C1 segment of cervical spinal cord (tissue), 14 donors: Measurements from ENCODE around the gene HSPA12A.
A peak's percentile ranks its signal among the peaks of the same experiment; 100 is the strongest.
"Not testable (repeated sequence)": the region's sequence is repeated elsewhere in the genome, so short reads cannot be mapped to it uniquely, and the experiment has no call there.

Experiments
- DNase-seq, 14 donors: peaks; one replicate each; lab custom pipeline; 2025; lab: John Stamatoyannopoulos, UW

HSPA12A gene

DNA sequence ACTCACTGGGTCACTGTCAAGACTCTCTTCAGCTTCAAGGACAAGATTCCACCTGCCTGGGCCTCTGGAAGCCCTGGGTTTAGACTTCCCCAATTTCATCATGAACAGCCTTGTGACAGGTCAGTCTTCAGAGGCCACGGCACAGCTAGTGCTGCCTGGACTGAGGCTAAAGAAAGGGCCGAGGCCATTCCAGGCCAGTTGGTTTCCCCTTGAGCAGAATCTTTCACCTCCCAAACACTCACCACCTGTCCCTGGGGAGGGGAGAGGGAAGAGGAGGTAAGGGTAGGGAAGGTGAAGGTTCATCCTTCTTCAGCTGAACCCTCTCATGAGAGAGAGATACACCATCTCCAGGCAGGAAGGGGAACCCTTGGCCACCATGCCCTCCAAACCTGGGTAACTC, 24.3 kb downstream of the HSPA12A start:
- DNase-seq = no peak

DNA sequence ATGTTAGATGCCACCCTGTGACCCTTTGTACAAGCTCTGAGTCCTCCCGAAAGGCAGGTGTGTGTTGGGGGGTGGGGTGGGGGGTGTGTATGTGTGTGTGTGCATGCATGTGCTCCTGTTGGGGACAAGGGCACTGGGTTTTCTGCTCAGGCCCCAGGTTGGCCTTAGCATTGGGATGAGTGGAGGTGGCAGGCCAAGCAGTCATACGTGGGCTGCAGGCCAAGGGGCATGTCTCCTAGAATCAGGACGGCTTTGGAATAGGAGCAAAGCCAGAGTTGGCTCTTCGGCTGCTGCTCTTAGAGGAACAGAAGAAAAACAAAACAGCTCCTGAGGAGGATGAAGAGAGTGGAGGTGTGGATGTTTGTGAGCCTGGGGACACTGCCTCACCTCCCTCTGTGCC, 26.0 kb downstream of the HSPA12A start:
- no peak for DNase-seq

DNA sequence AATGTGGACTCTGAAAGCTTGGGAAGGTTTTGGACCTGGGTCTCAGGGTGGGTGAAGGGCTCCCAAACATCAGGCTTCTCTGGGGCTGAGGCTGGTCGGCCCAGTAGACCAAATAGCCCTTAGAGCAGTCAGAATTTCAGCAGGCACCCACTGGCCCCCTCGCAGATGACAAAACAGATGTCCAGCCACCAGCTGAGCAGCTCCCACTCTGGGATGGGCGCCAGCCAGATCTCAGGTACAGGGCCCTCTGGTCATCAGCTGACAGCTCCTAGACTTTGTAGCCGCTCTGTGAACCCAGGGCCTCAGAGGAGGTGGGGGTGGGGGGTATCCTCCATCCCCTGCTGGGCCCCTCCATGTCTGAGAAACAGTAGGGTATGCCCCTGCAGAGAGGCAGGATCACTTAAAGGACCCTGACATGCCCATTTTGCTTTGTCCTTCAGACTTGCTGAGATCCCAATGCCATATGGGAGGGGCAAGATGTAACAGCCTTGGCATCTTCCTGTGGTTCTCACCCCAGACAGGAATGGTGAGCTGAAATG, 26.5 kb downstream of the HSPA12A start:
- DNase-seq = no peak

DNA sequence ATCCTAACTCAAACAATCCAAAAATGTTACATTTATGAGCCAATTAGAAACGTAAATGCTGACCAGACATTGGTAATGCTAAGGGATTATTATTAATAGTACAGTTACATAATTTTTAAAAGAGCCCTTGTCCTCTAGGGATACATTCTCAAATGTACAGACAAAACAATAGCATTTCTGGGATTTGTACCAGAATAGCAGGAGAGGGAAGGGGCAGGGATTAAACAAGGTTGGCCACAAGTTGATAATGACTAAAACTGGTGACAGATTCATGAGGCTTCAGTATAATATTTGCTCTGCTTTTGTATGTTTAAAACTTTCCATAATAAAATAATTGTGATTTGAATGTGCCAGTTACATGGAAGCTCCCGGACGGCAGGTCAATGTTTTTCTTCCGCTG, 27.0 kb downstream of the HSPA12A start:
- DNase-seq = no peak

DNA sequence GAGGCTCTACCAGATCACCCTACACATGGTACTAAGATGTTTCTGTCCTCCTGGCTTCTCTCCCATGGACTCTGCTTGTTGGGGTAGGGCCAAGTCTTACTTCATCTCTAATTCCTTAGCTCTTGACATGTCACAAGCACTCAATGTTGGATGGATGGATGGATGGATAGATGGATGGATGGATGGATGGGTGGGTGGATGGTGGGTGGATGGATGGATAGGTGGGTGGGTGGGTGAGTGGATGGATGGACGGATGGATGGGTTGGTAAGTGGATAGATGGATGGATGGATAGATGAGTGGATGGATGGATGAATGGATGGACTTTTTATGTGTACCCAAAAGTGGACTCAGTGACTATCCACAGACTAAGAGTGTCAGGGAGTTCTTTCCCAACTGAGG, 28.5 kb downstream of the HSPA12A start:
- DNase-seq = no peak

DNA sequence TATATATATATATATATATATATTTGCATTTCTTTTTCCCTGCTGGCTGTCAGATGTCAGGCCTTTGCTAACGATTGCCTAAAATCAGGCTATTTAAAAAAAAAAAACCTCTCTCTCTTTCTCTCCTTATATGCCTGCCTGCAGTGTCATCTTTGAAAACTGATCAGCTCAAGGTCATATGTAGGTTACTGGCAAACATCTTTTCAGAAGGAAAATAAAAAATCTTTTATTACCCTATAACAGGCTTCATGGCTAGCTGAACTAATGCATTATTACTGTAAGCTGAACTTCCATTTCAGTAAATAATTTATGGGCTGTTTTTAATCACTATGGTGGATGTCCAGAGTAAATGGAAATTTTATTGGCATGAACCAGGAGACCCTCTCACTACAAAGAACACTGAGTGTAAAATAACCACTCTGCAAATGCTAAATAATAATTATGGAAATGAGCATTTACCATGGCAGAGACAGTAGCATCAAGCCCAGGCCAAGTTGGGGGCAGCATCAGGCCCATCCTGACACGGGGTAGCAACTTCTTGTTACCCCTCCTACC, 29.3 kb downstream of the HSPA12A start:
- no peak for DNase-seq

DNA sequence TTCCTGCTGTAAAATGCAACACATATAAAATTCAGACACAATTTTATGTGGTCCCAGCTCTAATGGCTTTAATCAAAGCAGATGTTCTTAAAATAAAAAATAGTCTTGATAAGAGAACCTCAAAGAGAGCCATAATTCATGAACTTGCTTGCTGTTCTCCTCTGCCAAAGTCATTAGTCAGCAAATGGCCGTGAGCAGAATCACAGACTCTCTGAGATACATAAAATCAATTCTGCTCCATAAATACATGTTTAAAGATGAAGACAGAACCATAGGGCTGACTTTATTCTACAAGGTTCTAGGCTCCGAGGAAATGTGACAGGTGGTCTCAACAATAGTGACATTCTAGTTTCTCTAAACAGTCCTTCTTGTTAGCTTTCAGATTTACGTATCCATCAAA, 29.8 kb downstream of the HSPA12A start:
- no peak for DNase-seq

DNA sequence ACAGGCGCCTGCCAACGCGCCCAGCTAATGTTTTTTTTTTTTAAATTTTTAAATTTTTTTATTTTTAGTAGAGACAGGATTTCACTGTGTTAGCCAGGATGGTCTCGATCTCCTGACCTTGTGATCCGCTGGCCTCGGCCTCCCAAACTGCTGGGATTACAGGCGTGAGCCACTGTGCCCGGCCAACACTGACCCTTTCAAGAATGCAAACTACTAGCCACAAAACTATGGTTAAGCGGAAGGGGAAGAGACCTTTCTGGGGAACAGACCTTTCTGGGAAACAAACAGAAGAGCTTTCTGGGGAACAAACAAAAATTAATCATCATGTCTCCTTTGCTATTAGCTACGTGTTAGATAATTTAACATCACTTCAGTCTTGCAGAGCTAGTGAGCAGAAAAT, 30.6 kb downstream of the HSPA12A start:
- not testable (repeated sequence) for DNase-seq

DNA sequence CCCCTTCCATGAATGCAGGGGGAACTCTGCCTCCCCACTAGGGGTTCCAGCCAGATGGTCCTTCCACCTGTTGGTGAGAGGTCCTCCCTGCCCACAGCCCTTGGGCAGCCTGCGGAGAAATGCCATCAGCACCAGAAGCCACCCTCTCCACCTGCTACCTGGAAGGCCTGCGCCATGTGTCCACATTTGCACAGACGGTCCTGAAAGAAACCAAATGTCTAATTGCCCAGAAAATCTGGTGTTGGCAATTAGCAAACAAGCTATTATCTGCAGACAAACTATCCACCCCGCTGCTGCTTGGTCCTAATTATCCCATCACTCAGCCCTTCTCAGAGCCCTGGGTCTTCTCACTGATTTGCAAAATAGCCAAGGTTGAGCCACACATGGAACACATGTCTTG, 32.3 kb downstream of the HSPA12A start:
- DNase-seq = peak in 1 of 14 donors; percentile 56

DNA sequence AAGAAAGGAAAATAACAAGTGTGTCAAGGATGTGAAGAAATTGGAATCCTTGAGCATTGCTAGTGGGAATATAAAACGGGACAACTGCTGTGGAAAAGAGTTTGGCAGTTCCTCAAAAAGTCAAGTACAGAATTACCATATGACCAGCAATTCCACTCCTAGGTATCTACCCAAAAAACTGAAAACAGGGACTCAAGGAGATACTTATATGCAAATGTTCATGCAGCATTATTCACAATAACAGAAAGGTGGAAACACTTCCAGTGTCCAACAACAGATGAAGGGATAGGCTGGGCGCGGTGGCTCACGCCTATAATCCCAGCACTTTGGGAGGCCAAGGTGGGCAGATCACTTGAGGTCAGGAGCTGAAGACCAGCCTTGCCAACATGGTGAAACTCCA, 33.5 kb downstream of the HSPA12A start:
- DNase-seq = no peak

DNA sequence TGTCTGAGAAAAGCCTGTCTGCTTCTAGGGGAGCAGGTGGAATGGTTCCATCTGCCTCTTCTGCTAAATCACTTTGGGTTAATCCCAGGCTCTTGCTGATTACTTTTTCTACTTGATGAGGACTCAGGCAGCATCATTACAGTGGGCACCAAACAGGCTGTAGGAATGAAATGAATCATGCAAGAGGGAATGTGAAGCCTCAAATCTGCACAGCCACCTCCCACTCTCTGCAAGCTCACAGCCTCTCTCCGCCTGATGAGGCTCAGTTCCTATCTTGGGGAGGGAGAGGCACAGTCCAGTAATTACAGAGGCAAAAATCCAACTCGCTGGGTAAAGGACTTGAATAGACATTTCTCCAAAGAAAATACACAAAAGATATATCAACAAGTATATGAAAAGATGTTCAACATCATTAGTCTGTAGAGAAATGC, 34.0 kb downstream of the HSPA12A start:
- DNase-seq = no peak

DNA sequence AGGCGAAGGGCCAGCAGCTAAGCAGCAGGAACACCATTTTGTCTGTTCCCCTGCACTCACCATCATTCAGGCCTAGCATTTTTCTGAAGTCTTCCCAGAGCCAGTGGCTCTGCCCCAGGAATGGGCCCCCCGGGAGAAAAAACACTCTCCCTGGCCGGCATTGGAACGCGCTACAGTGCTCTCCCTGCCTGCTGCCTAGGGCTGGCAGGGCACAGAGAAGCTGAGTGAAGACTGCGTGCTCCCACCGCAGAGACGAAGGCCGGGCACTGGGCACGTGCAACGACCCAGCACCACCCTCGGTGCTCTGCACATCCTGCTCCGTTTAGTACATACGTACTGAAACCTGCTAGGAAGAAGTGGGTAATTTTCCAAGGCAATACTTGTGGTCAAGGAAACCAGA, 34.4 kb downstream of the HSPA12A start:
- DNase-seq = no peak

DNA sequence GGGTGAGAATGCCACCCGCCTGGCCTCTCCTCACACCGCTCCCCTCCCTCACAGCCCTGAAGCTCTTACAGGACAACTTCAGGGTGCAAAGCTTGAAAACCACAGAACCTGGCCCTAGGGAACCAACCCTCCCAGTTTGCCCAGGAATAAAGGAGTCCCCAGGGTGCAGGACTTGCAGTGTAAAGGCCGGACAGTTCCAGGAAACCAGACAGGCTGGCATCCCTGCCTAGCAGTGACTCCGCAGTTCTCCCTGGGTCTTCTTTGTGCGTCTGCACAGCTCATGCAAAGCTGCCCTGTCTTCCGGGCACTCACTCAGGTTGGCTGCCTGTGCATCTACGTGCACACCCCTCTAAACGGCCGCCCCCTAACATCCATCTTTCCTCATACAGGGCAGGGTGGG, 36.1 kb downstream of the HSPA12A start:
- DNase-seq = no peak

DNA sequence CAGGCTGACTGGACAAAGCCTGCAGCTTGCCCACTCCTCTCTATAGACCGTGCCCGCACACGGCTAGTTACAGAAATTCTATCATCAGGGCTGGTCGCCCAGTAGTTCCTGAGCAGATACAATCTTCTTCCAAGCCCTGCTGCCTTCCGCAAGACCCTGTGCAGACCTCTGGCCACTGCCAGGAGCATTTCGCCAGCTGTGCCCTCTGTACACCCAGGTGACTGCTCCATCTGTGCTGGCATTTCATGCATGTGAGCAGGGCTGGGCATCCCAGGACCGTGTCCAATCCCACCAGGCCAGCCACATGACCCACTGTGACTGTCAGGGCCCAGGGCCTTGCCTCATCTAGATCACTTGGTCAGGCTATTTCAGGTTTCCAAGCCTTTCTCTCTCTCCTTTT, 36.9 kb downstream of the HSPA12A start:
- no peak for DNase-seq

DNA sequence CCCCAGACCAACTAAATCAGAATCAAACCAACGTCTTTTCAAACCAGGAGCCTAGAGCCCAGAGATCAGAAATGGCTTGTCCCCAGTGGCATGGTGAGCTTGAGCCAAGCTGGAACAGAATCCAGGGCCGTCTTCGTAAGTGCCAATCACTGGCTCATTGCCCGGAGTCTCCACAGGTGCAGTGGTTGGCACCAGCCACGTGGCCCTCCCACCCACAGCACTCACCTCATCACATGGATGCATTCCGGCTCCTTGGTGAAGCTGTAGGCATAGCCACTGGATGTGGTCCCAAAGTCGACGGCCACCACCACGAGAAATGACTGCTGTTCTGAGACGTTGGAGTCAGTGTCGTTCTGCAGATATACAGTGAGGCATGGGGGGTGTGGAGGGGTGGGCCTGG, 37.4 kb downstream of the HSPA12A start:
- DNase-seq = no peak

DNA sequence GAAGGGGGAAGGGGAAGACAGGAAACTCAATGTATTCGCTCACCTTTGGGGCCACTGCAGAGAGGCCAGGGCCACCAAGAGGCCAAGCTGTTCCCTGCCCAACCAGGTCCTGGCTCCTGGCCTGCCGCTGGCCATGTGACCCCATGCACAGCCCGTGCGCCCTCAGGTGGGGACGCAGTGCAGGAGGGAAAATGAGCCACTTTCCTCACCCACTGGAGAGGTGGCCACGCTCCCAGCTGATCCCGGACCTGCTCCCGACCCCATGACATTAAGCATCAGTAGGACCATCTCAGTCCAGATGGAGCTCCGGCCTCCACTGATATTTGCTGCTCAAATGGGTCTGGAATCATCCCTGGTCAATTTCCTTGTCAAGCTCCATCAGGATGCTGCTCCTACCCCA, 40.2 kb downstream of the HSPA12A start:
- DNase-seq = no peak

DNA sequence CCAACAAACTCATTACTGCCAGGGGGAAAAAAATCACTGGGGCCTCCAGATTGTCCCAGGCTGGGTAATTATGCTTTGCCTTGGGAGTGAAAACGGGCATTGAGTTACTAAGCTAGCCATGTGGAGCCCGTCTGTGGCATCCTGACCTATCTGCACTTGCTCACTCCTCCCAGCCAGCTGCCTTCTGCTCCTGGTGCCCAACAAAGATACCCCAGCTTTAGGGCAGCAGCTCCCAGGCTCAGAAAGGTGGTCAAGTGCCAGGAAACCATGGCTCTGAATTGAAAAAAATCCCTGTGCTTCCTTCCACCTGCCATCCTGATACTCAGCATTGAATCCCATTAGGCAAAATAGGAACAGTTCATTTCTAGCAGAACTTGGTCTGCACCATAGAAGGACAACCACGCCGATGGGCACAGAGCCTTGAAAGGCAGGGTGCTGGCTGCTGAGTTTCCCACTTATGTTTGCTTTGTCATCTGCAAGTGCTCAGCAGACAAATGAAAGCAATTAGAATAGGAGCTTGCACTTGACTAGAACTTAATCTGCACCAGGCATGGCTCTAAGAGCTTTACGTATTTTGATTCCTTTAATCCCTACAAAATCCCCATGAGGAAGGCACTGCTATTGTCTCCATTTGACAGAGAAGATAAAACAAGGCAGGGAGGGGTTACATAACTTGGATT, 42.8 kb downstream of the HSPA12A start:
- no peak for DNase-seq

DNA sequence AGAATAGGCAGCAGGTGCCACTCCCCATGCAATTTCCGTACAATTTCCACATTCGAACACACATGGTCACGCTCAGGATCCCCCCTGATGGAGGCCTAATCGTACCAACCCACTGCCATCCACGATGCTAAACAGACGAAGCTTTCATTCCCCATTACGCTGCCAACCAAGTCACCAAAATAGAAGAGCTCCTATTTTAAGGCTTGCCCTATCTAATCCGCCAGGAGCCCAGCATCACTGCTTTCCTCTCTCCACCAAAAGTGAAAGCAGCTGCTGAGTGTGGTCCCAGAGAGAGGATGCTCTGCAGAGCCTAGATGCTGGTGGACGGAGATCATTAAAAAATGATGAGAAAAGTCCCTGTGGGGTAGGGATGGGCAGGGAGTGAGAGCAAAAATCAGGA, 43.3 kb downstream of the HSPA12A start:
- DNase-seq = no peak

DNA sequence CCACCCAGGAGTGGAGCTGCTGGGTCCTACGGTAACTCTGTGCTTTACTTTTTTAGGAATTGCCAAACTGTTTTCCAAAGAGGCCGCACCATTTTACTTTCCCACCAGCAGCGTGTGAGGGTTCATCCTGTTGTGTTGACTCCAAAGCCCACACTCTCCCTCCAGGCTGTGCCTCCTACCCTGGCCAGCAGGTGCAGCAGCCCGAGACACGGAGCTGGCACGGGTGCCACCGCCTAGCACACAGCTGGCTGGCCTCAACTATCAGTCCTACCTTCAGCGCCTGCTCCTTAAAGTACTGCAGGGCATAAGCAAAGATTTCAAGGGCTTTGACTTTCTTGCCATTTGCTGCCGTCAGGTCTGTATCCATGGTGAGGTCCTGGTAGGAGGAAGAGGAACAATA, 44.0 kb downstream of the HSPA12A start:
- DNase-seq = no peak

DNA sequence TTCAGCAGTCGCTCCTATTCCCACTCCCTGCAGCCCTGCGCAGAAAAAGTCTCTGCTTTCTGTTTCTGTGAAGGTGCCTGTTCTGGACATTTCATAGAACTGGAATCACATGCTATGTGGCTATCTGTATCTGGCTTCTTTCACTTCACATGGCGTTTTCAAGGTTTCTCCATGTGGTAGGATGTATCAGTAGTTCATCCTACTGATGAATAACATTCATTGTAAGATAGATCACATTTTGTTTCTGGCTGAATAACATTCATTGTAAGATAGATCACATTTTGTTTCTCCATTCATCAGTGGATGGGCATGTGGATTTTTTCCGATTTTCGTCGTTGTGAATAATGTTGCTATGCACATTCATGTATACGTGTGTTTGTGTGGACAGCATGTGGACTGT, 44.5 kb downstream of the HSPA12A start:
- DNase-seq = no peak

DNA sequence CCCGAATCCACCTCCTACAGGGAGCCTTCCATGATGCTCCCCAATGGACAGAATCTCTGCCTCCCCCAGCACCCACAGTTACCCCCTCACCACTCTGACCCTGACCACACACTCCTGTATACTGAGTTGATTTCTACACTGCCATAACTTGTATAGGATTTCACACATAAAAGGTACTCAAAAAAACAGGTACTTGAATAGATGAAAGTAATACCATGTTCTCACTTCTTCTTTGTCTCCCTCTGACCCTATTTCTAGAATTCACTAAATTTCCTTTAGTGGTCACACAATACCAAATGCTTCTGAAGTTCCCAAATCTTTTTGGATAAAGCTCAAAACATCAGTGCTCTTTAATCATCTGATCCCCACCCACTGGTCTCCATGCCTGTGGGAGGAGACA, 45.4 kb downstream of the HSPA12A start:
- no peak for DNase-seq

DNA sequence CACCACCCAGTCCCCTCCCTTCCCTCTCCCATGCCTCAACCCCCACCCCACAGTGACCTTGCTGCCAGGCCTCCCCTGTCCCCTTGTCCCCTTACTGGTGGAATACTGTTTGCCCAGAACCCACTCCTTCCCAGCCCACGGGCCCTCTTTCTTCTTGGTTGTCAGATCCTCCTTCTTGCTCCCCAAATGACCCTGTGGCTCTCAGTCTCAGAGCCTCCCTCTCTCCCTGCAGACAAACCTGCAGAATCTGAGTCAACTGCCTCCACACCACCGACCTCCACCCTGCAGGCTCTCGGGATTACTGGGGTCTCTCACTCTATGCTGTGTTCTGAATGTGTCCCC, 47.5 kb downstream of the HSPA12A start:
- no peak for DNase-seq

DNA sequence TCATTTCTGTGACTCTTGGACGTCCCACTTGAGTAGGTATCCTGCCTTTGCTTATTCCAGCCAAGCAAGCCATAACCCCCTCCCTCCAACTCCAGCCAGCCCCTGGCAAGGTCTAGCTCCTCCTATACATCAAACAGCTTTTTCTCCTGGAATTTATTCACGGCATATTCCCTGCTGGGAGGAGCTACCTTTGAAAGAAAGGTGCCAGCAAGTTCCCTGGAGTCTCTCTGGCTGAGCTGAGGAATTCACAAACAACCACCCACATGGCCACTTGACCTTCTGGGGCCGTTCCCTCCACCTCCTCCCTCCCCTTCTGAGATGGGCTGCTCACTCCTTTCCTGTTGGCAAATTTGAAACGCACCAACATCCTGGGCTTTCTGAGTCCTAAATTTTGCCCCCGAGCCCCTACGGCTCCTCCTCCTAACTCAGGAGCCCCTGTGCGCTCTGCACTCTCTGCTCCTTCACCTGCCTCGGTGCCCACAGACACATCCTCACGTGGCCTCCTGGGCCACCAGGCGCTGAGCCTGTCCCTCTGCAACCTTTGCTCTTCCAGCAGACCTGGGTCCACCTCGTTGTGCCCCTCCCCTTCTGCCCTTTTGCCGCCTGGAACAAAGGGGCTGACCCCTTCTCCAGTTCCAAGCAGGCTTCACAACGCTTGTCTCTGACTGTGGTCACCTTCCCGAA, 48.0 kb downstream of the HSPA12A start:
- no peak for DNase-seq
